Measurements from ENCODE around the gene SLC1A5. TPM values are rescaled to one million over a fixed set of nuclear protein-coding genes. Genes with fewer than 3 reads are reported as not detected.

SLC1A5 gene
- total and polyA plus RNA-seq, 2 experiments from 2014 or later, result 103 to 272 TPM

DNA sequence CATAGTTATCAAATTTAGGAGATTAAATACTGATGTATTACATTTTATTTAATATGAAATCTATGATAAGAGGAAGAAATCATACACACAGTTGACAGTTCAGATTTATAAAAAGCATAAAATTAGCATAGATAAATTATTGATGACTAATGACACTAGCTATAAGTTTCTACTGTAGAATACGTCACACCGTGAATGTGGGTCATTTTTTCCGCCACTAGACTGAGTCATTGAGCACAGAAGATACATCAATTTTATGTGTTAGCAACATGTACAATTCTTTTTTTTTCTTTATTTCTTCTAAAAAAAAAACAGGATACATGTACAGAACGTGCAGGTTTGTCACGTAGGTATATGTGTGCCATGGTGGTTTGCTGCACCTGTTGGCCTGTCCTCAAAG, 40.1 kb upstream of the SLC1A5 start:
- Histone ChIP-seq H3K4me3 (no peak overlapping the region), H3K9me2 (ENCODE audit: insufficient read depth) (no peaks in the 10 kb centered on the region), H3K27ac (ENCODE audit: low read depth) (no peak overlapping the region), H3K79me2 (replicated peaks; ENCODE audit: insufficient read depth) (no peaks in the 10 kb centered on the region), H3K4me1 (ENCODE audit: insufficient read depth) (peaks cover 5% of the 10 kb centered on the region; the same call in 1 of the 2 replicates), H3K4me2 (no peak overlapping the region), H2AFZ (no peak overlapping the region), H3F3A (replicated peaks; ENCODE audit: low read depth) (0 out of 2 replicates have a peak, but pooled peaks cover 3% of the 10 kb centered on the region), H4K20me1 (replicated peaks; ENCODE audit: insufficient read depth) (no peaks in the 10 kb centered on the region), H3K36me3 (ENCODE audit: insufficient read depth) (no peaks in the 10 kb centered on the region), H3K27me3 (ENCODE audit: insufficient read depth) (no peaks in the 10 kb centered on the region)
- Mint-ChIP-seq H3K4me1 (no peaks in the 10 kb centered on the region; the same call in 2 of the 3 replicates), H3K9me3 (no peaks in the 10 kb centered on the region; the same call in 2 of the 3 replicates), H3K27ac (no peak overlapping the region), H3K36me3 (ENCODE audit: low read depth) (no peaks in the 10 kb centered on the region; the same call in 2 of the 3 replicates), H3K27me3 (ENCODE audit: insufficient read depth, low read depth, poor library complexity) (peaks cover 3% of the 10 kb centered on the region), H3K4me3 (no peak overlapping the region)
- TF ChIP-seq EZH2 (IDR thresholded peaks at IDR 0.05; ENCODE audit: low read depth, unreplicated experiment), result no peak
- TF ChIP-seq NANOG (IDR thresholded peaks at IDR 0.05; ENCODE audit: borderline replicate concordance), result no peak
- no peak for TF ChIP-seq ZNF114 (CRISPR knock-in tag; IDR thresholded peaks at IDR 0.05)
- TF ChIP-seq, protein P1, sequence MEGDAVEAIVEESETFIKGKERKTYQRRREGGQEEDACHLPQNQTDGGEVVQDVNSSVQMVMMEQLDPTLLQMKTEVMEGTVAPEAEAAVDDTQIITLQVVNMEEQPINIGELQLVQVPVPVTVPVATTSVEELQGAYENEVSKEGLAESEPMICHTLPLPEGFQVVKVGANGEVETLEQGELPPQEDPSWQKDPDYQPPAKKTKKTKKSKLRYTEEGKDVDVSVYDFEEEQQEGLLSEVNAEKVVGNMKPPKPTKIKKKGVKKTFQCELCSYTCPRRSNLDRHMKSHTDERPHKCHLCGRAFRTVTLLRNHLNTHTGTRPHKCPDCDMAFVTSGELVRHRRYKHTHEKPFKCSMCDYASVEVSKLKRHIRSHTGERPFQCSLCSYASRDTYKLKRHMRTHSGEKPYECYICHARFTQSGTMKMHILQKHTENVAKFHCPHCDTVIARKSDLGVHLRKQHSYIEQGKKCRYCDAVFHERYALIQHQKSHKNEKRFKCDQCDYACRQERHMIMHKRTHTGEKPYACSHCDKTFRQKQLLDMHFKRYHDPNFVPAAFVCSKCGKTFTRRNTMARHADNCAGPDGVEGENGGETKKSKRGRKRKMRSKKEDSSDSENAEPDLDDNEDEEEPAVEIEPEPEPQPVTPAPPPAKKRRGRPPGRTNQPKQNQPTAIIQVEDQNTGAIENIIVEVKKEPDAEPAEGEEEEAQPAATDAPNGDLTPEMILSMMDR (conservative IDR thresholded peaks at IDR 0.05; ENCODE audit: low read depth in 2 of 2), result no peak
- TF ChIP-seq STAT1 (IDR thresholded peaks at IDR 0.05; ENCODE audit: unreplicated experiment), result no peak
- no peak for TF ChIP-seq JUNB (IDR thresholded peaks at IDR 0.05; ENCODE audit: unreplicated experiment)
- DNase-seq (ENCODE audit: low spot score), result no peak
- no peak for ATAC-seq

DNA sequence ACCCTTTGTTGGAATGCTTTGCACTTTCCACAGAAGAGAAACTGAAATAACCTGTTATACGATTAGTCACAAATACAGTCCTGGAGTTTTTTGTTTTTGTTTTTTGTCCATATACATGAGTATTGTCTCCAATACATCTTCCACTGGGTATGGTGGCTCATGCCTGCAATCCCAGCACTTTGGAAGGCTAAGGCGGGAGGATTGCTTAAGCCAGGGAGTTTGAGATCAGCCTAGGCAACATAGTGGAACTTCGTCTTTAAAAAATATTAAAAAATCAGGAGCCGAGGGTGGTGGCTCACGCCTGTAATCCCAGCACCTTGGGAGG, 37.3 kb upstream of the SLC1A5 start:
- H3K27me3 ChIP-seq (ENCODE audit: insufficient read depth), result no peaks in the 10 kb centered on the region
- peaks cover 5% of the 10 kb centered on the region for H3K27me3 Mint-ChIP-seq (ENCODE audit: insufficient read depth, low read depth, poor library complexity)

DNA sequence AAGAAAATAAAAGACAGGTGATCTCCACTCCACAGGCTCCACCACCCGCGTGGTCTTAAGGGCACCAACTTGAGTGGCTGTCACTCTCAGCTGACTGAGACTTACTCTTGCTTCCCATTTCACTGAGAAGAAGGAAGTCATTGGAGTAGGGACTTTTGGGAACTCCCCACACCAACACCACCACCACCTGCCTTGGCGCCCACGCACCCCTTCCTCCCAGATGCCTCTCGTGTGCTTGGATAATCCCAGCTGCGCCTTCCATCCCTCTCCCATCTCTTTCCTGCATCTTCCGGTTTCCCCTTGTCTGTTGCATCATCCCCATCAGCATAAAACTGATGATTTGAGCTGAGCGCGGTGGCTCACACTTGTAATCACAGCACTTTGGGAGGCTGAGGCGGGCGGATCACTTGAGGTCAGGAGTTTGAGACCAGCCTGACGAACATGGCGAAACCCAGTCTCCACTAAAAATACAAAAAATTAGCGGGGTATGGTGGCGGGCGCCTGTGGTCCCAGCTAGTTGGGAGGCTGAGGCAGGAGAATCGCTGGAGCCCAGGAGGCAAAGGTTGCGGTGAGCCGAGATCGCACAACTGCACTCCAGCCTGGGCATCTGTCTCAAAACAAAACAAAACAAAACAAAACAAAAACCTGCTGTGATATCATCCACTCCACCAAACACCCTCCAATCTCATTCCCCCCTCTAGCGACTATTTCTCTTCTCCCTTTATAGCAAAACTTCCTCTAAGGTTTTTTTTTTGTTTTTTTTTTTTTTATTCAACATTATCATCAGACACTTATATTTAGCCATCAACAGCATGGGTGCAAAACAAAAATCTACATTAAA, 36.7 kb upstream of the SLC1A5 start:
- H3K4me1 Mint-ChIP-seq, result peaks cover 5% of the 10 kb centered on the region
- no peak overlapping the region for H2AFZ ChIP-seq
- no peak for TF ChIP-seq REST (IDR thresholded peaks at IDR 0.05; ENCODE audit: unreplicated experiment)
- TF ChIP-seq ZNF331 (CRISPR knock-in tag; IDR thresholded peaks at IDR 0.05; ENCODE audit: low read depth), result no peak
- no peak for TF ChIP-seq POLR2AphosphoS5 (IDR thresholded peaks at IDR 0.05; ENCODE audit: low read depth)
- no peak for TF ChIP-seq ETS1 (IDR thresholded peaks at IDR 0.05)
- no peak for TF ChIP-seq EZH2 (IDR thresholded peaks at IDR 0.05; ENCODE audit: low read depth, unreplicated experiment)

More for the DNA sequence above, 37.3 kb upstream of the SLC1A5 start:
- Histone ChIP-seq H3F3A (replicated peaks; ENCODE audit: low read depth) (0 out of 2 replicates have a peak, but pooled peaks cover under 1% of the 10 kb centered on the region), H3K36me3 (ENCODE audit: insufficient read depth) (no peaks in the 10 kb centered on the region), H3K9me2 (ENCODE audit: insufficient read depth) (no peaks in the 10 kb centered on the region), H2AFZ (no peak overlapping the region), H3K4me2 (no peak overlapping the region), H3K4me3 (no peak overlapping the region), H3K79me2 (replicated peaks; ENCODE audit: insufficient read depth) (no peaks in the 10 kb centered on the region), H4K20me1 (replicated peaks; ENCODE audit: insufficient read depth) (no peaks in the 10 kb centered on the region), H3K4me1 (ENCODE audit: insufficient read depth) (peaks cover 5% of the 10 kb centered on the region; the same call in 1 of the 2 replicates), H3K27ac (ENCODE audit: low read depth) (no peak overlapping the region)
- Mint-ChIP-seq H3K9me3 (no peaks in the 10 kb centered on the region; the same call in 2 of the 3 replicates), H3K36me3 (ENCODE audit: low read depth) (no peaks in the 10 kb centered on the region; the same call in 2 of the 3 replicates), H3K4me3 (no peak overlapping the region), H3K4me1 (peaks cover 2% of the 10 kb centered on the region), H3K27ac (no peak overlapping the region)
- TF ChIP-seq EZH2phosphoT487 (IDR thresholded peaks at IDR 0.05; ENCODE audit: unreplicated experiment), result no peak
- no peak for TF ChIP-seq EZH2 (IDR thresholded peaks at IDR 0.05; ENCODE audit: low read depth, unreplicated experiment)
- ATAC-seq, result no peak
- no peak for DNase-seq (ENCODE audit: low spot score)

More for the DNA sequence above, 36.7 kb upstream of the SLC1A5 start:
- no peaks in the 10 kb centered on the region; the same call in 2 of the 3 replicates for H3K9me3 Mint-ChIP-seq
- H4K20me1 ChIP-seq (replicated peaks; ENCODE audit: insufficient read depth), result no peaks in the 10 kb centered on the region
- DNase-seq (ENCODE audit: low spot score) (no peak), ATAC-seq (no peak)
- no peak overlapping the region for H3K27ac Mint-ChIP-seq
- peaks cover 4% of the 10 kb centered on the region for H3K27me3 Mint-ChIP-seq (ENCODE audit: insufficient read depth, low read depth, poor library complexity)
- no peaks in the 10 kb centered on the region for H3K79me2 ChIP-seq (replicated peaks; ENCODE audit: insufficient read depth)
- no peaks in the 10 kb centered on the region for H3F3A ChIP-seq (replicated peaks; ENCODE audit: low read depth)
- no peak overlapping the region for H3K4me3 Mint-ChIP-seq
- H3K9me2 ChIP-seq (ENCODE audit: insufficient read depth), result no peaks in the 10 kb centered on the region
- no peak overlapping the region for H3K4me3 ChIP-seq
- H3K36me3 ChIP-seq (ENCODE audit: insufficient read depth), result no peaks in the 10 kb centered on the region
- no peaks in the 10 kb centered on the region for H3K27me3 ChIP-seq (ENCODE audit: insufficient read depth)
- no peaks in the 10 kb centered on the region for H3K36me3 Mint-ChIP-seq (ENCODE audit: low read depth)
- no peak overlapping the region for H3K4me2 ChIP-seq
- H3K27ac ChIP-seq (ENCODE audit: low read depth), result no peak overlapping the region
- peaks cover 5% of the 10 kb centered on the region; the same call in 1 of the 2 replicates for H3K4me1 ChIP-seq (ENCODE audit: insufficient read depth)
